CD4-positive, alpha-beta T cell treated with Interleukin-1 beta for 1 hour (primary cell): ENCODE results near the gene MUC15.

Experiments used
- DNase-seq, 2 donors: peaks; one replicate each; pipeline ENCODE4 v3.0.0-alpha.2; 2020 to 2022

The MUC15 gene

GRCh38 chr11:26573896-26574295 is 1.8 kb upstream of the MUC15 start:
- no peak for DNase-seq

GRCh38 chr11:26572770-26573402 is 823 bp upstream of the MUC15 start:
- no peak for DNase-seq

GRCh38 chr11:26569646-26570045 is 2.4 kb downstream of the MUC15 start:
- DNase-seq: no peak

- DNase-seq: no peak
Observed at GRCh38 chr11:26558190-26558589, 13.9 kb downstream of the MUC15 start.

- DNase-seq: no peak
Observed at GRCh38 chr11:26557666-26558065, 14.4 kb downstream of the MUC15 start.

- no peak for DNase-seq
Observed at GRCh38 chr11:26556582-26556981, 15.5 kb downstream of the MUC15 start.

- DNase-seq: no peak
Observed at GRCh38 chr11:26554455-26554854, 17.6 kb downstream of the MUC15 start.

- DNase-seq: no peak
Observed at GRCh38 chr11:26553182-26553581, 18.9 kb downstream of the MUC15 start.

GRCh38 chr11:26551186-26551801 is 20.8 kb downstream of the MUC15 start:
- no peak for DNase-seq

GRCh38 chr11:26550022-26550421 is 22.0 kb downstream of the MUC15 start:
- no peak for DNase-seq

GRCh38 chr11:26549176-26549575 is 22.9 kb downstream of the MUC15 start:
- no peak for DNase-seq

GRCh38 chr11:26541870-26542269 is 30.2 kb downstream of the MUC15 start:
- DNase-seq: no peak

- DNase-seq: no peak
Observed at GRCh38 chr11:26539517-26539916, 32.5 kb downstream of the MUC15 start.

GRCh38 chr11:26537341-26537740 is 34.7 kb downstream of the MUC15 start:
- DNase-seq: no peak

GRCh38 chr11:26527685-26528084 is 44.4 kb downstream of the MUC15 start:
- no peak for DNase-seq

GRCh38 chr11:26522912-26523610 is 49.0 kb downstream of the MUC15 start:
- no peak for DNase-seq

- no peak for DNase-seq
Observed at GRCh38 chr11:26519469-26519868, 52.6 kb downstream of the MUC15 start.

- DNase-seq: no peak
Observed at GRCh38 chr11:26512196-26512595, 59.9 kb downstream of the MUC15 start.

GRCh38 chr11:26510756-26511155 is 61.3 kb downstream of the MUC15 start:
- no peak for DNase-seq

- no peak for DNase-seq
Observed at GRCh38 chr11:26510164-26510563, 61.9 kb downstream of the MUC15 start.
